WTC11 (cell line): ENCODE measurements around the gene DTNB. TPM values are rescaled to one million over a fixed set of nuclear protein-coding genes. Genes with fewer than 3 reads are reported as not detected.

Experiments
- ATAC-seq: fragments of 200-7000 bp; cut with Tn5 transposase; 2 replicates; pipeline ENCODE4 v1.10.0; 2021; ENCODE audit warnings: mild to moderate bottlenecking, moderate library complexity
- CTCF ChIA-PET: fragments of 300-600 bp; sonication (Branson Sonifier 250); formaldehyde crosslinking; loops from one replicate; lab custom pipeline; 2021; ENCODE audit warnings: antibody characterized with exemption; lab: Charles Lee
- POLR2A ChIA-PET: fragments of 350-600 bp; sonication (Branson Sonifier 250); formaldehyde crosslinking; loops from one replicate; lab custom pipeline; 2021; ENCODE audit warnings: antibody characterized with exemption; lab: Charles Lee
- DNase-seq: peaks from one replicate; pipeline ENCODE4 v3.0.0; 2021; ENCODE audit warnings: low spot score
- H3K27ac Mint-ChIP-seq: 2 replicates; pipeline ENCODE4 v1.8.0; 2021; ENCODE audit warnings: mixed read lengths
- H3K27me3 Mint-ChIP-seq: 2 replicates; pipeline ENCODE4 v1.8.0; 2021; ENCODE audit warnings: low read depth, mild to moderate bottlenecking, moderate library complexity, mixed read lengths
- H3K36me3 Mint-ChIP-seq: 2 replicates; pipeline ENCODE4 v1.8.0; 2021; ENCODE audit warnings: mixed read lengths
- H3K4me1 Mint-ChIP-seq: 2 replicates; pipeline ENCODE4 v1.8.0; 2022; ENCODE audit warnings: mixed read lengths
- H3K4me3 Mint-ChIP-seq: 2 replicates; pipeline ENCODE4 v1.8.0; 2021; ENCODE audit warnings: mild to moderate bottlenecking, moderate library complexity, mixed read lengths
- H3K9me3 Mint-ChIP-seq: 2 replicates; pipeline ENCODE4 v1.8.0; 2021; ENCODE audit warnings: mixed read lengths
- ATF2 ChIP-seq: sonication (generic); formaldehyde crosslinking; IDR thresholded peaks from 2 replicates; pipeline ENCODE4 v1.8.1; 2022; ENCODE audit warnings: low read depth, missing genetic modification reagents, borderline replicate concordance
- E2F1 ChIP-seq: sonication (generic); formaldehyde crosslinking; IDR thresholded peaks from 2 replicates; pipeline ENCODE4 v1.8.0; 2022; ENCODE audit warnings: mild to moderate bottlenecking, missing genetic modification reagents
- ELF4 ChIP-seq: sonication (generic); formaldehyde crosslinking; IDR thresholded peaks from 2 replicates; pipeline ENCODE4 v1.8.1; 2022; ENCODE audit warnings: low read depth, mild to moderate bottlenecking, moderate library complexity, missing genetic modification reagents
- GTF2I ChIP-seq: fragments of 250-450 bp; sonication (Bioruptor Pico); conservative IDR thresholded peaks from 2 replicates; pipeline ENCODE4 v1.4.0; 2021; ENCODE audit warnings: mild to moderate bottlenecking
- JAZF1 ChIP-seq: fragments of 250-450 bp; sonication (Bioruptor Pico); IDR thresholded peaks from 2 replicates; pipeline ENCODE4 v1.9.0; 2021; ENCODE audit warnings: moderate library complexity, mild to moderate bottlenecking, inconsistent platforms
- KAT7 ChIP-seq: sonication (generic); formaldehyde crosslinking; IDR thresholded peaks from 2 replicates; pipeline ENCODE4 v1.8.1; 2023; ENCODE audit warnings: missing genetic modification reagents, mild to moderate bottlenecking, borderline replicate concordance
- MYBL2 ChIP-seq: sonication (generic); formaldehyde crosslinking; IDR thresholded peaks from 2 replicates; pipeline ENCODE4 v1.8.1; 2023; ENCODE audit warnings: mild to moderate bottlenecking, moderate library complexity, missing genetic modification reagents
- NFYB ChIP-seq: sonication (generic); formaldehyde crosslinking; conservative IDR thresholded peaks from 2 replicates; pipeline ENCODE4 v1.8.0; 2022; ENCODE audit warnings: low read depth, missing genetic modification reagents
- NR2C2 ChIP-seq: sonication (generic); formaldehyde crosslinking; IDR thresholded peaks from 2 replicates; pipeline ENCODE4 v1.8.0; 2022; ENCODE audit warnings: mild to moderate bottlenecking, missing genetic modification reagents
- OVOL2 ChIP-seq: fragments of 250-450 bp; sonication (Bioruptor Pico); IDR thresholded peaks from 2 replicates; pipeline ENCODE4 v1.9.0; 2021; ENCODE audit warnings: mild to moderate bottlenecking, borderline replicate concordance
- RORB ChIP-seq: fragments of 250-450 bp; sonication (Bioruptor Pico); IDR thresholded peaks from 2 replicates; pipeline ENCODE4 v1.9.0; 2021; ENCODE audit warnings: mild to moderate bottlenecking
- STAT6 ChIP-seq: sonication (generic); formaldehyde crosslinking; conservative IDR thresholded peaks from 2 replicates; pipeline ENCODE4 v1.8.1; 2023; ENCODE audit warnings: mild to moderate bottlenecking, low read depth, missing genetic modification reagents, moderate library complexity
- TCF7 ChIP-seq: sonication (generic); formaldehyde crosslinking; IDR thresholded peaks from 2 replicates; pipeline ENCODE4 v1.8.0; 2022; ENCODE audit warnings: mild to moderate bottlenecking, low read depth, missing genetic modification reagents, moderate library complexity
- ZBTB21 ChIP-seq: sonication (generic); formaldehyde crosslinking; IDR thresholded peaks from 2 replicates; pipeline ENCODE4 v1.8.1; 2023; ENCODE audit warnings: mild to moderate bottlenecking, missing genetic modification reagents, borderline replicate concordance
- ZNF219 ChIP-seq: sonication (generic); formaldehyde crosslinking; IDR thresholded peaks from 2 replicates; pipeline ENCODE4 v1.8.0; 2023; ENCODE audit warnings: missing genetic modification reagents, mild to moderate bottlenecking, borderline replicate concordance
- total RNA-seq: library from RNA; stranded (reverse); gene quantifications from 3 replicates; pipeline ENCODE4 v1.2.3, GENCODE V29; 2021
- TF ChIP-seq, protein P1 (sequence below): fragments of 250-450 bp; sonication (Bioruptor Pico); IDR thresholded peaks from 2 replicates; pipeline ENCODE4 v1.9.0; 2021; ENCODE audit warnings: mild to moderate bottlenecking, borderline replicate concordance
- TF ChIP-seq, protein P2 (sequence below): sonication (generic); formaldehyde crosslinking; IDR thresholded peaks from 2 replicates; pipeline ENCODE4 v1.8.1; 2023; ENCODE audit warnings: mild to moderate bottlenecking, missing genetic modification reagents, moderate library complexity
- TF ChIP-seq, protein P3 (sequence below): sonication (generic); formaldehyde crosslinking; IDR thresholded peaks from 2 replicates; pipeline ENCODE4 v1.8.1; 2022; ENCODE audit warnings: low read depth, mild to moderate bottlenecking, moderate library complexity, missing genetic modification reagents, borderline replicate concordance
- TF ChIP-seq, protein P4 (sequence below): sonication (generic); formaldehyde crosslinking; conservative IDR thresholded peaks from 2 replicates; pipeline ENCODE4 v1.8.1; 2022; ENCODE audit warnings: mild to moderate bottlenecking, missing genetic modification reagents

DTNB gene
- total RNA-seq, 1 experiment from 2014 or later: 39.9 TPM

DNA sequence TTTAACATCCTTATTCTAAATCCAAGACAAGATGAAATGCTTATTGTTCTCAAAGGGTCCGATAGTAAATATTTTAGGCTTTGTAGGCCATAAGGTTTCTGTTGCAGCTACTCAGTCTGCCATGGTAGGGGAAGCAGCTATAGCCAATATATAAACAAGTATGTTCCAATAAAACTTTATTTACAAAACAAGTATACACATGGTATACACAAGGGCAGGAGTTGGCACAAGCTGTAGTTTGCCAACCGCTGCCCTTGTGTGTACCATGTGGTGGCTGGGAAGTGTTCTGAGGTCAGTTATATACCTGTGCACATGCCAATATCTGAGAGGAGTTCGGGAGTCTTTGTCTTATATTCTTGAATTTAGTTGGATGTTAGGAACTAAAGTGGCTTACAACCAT is 205.6 kb downstream of the DTNB start (continued):
- TF ChIP-seq, protein P1, sequence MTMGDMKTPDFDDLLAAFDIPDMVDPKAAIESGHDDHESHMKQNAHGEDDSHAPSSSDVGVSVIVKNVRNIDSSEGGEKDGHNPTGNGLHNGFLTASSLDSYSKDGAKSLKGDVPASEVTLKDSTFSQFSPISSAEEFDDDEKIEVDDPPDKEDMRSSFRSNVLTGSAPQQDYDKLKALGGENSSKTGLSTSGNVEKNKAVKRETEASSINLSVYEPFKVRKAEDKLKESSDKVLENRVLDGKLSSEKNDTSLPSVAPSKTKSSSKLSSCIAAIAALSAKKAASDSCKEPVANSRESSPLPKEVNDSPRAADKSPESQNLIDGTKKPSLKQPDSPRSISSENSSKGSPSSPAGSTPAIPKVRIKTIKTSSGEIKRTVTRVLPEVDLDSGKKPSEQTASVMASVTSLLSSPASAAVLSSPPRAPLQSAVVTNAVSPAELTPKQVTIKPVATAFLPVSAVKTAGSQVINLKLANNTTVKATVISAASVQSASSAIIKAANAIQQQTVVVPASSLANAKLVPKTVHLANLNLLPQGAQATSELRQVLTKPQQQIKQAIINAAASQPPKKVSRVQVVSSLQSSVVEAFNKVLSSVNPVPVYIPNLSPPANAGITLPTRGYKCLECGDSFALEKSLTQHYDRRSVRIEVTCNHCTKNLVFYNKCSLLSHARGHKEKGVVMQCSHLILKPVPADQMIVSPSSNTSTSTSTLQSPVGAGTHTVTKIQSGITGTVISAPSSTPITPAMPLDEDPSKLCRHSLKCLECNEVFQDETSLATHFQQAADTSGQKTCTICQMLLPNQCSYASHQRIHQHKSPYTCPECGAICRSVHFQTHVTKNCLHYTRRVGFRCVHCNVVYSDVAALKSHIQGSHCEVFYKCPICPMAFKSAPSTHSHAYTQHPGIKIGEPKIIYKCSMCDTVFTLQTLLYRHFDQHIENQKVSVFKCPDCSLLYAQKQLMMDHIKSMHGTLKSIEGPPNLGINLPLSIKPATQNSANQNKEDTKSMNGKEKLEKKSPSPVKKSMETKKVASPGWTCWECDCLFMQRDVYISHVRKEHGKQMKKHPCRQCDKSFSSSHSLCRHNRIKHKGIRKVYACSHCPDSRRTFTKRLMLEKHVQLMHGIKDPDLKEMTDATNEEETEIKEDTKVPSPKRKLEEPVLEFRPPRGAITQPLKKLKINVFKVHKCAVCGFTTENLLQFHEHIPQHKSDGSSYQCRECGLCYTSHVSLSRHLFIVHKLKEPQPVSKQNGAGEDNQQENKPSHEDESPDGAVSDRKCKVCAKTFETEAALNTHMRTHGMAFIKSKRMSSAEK (CRISPR knock-in tag): no peak

GRCh38 chr2:25462021-25462420 is 211.4 kb downstream of the DTNB start:
- Mint-ChIP-seq H3K4me1 (no peaks in the 10 kb centered on the region), H3K27me3 (no peaks in the 10 kb centered on the region), H3K27ac (no peak overlapping the region), H3K4me3 (no peak overlapping the region), H3K36me3 (0 out of 2 replicates have a peak, but pooled peaks cover 6% of the 10 kb centered on the region), H3K9me3 (peaks cover 7% of the 10 kb centered on the region)
- POLR2A ChIA-PET: no interaction called here
- CTCF ChIA-PET: no interaction called here
- no peak for DNase-seq
- ATAC-seq: no peak
- no peak for TF ChIP-seq ZNF219 (CRISPR knock-in tag)
- TF ChIP-seq OVOL2 (CRISPR knock-in tag): no peak
- no peak for TF ChIP-seq TCF7
- TF ChIP-seq RORB (CRISPR knock-in tag): no peak
- TF ChIP-seq ELF4: no peak
- TF ChIP-seq MYBL2 (CRISPR knock-in tag): no peak
- TF ChIP-seq JAZF1: no peak
- TF ChIP-seq, protein P2, sequence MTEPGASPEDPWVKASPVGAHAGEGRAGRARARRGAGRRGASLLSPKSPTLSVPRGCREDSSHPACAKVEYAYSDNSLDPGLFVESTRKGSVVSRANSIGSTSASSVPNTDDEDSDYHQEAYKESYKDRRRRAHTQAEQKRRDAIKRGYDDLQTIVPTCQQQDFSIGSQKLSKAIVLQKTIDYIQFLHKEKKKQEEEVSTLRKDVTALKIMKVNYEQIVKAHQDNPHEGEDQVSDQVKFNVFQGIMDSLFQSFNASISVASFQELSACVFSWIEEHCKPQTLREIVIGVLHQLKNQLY (CRISPR knock-in tag): no peak
- TF ChIP-seq NR2C2 (CRISPR knock-in tag): no peak
- no peak for TF ChIP-seq STAT6 (CRISPR knock-in tag)
- no peak for TF ChIP-seq KAT7 (CRISPR knock-in tag)
- TF ChIP-seq ZBTB21 (CRISPR knock-in tag): no peak
- no peak for TF ChIP-seq ATF2 (CRISPR knock-in tag)
- no peak for TF ChIP-seq GTF2I (CRISPR knock-in tag)
- TF ChIP-seq E2F1: no peak
- TF ChIP-seq, protein P1 (CRISPR knock-in tag): no peak
- no peak for TF ChIP-seq NFYB
- TF ChIP-seq, protein P3, sequence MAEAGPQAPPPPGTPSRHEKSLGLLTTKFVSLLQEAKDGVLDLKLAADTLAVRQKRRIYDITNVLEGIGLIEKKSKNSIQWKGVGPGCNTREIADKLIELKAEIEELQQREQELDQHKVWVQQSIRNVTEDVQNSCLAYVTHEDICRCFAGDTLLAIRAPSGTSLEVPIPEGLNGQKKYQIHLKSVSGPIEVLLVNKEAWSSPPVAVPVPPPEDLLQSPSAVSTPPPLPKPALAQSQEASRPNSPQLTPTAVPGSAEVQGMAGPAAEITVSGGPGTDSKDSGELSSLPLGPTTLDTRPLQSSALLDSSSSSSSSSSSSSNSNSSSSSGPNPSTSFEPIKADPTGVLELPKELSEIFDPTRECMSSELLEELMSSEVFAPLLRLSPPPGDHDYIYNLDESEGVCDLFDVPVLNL: no peak
- TF ChIP-seq, protein P4, sequence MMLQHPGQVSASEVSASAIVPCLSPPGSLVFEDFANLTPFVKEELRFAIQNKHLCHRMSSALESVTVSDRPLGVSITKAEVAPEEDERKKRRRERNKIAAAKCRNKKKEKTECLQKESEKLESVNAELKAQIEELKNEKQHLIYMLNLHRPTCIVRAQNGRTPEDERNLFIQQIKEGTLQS: no peak
